HCEC 1CT (cell line): ENCODE data around the gene ENO2.
"Not testable (repeated sequence)": the region's sequence is repeated elsewhere in the genome, so short reads cannot be mapped to it uniquely, and the experiment has no call there.

Experiments used
- DNase-seq: peaks from one replicate; pipeline ENCODE4 v3.0.0-alpha.2; 2017

The ENO2 gene

GRCh38 chr12:6914246-6914946 lies at the start of gene ENO2:
TSS of gene ENO2 (plus strand) at chr12:6914580. CDS start at chr12:6915833, 1,253 bp downstream.
- peak; percentile 59 for DNase-seq

- DNase-seq, result not testable (repeated sequence)
Measured at GRCh38 chr12:6865307-6865706, 49.1 kb upstream of the ENO2 start.

- no peak for DNase-seq
Measured at GRCh38 chr12:6866163-6866919, 48.0 kb upstream of the ENO2 start.

- no peak for DNase-seq
Measured at GRCh38 chr12:6866920-6867412, 47.4 kb upstream of the ENO2 start.

GRCh38 chr12:6867413-6868210 lies 46.8 kb upstream of the ENO2 start, which contains the start of gene TPI1:
TSS of gene TPI1 (plus strand) at chr12:6867531. CDS start at chr12:6867567, 36 bp downstream.
- peak; percentile 81 for DNase-seq

- peak; percentile 21 for DNase-seq
Measured at GRCh38 chr12:6868211-6869048, 46.0 kb upstream of the ENO2 start.

GRCh38 chr12:6869049-6870021 lies 45.0 kb upstream of the ENO2 start:
- DNase-seq, result peak; percentile 61

GRCh38 chr12:6870304-6870703 lies 44.1 kb upstream of the ENO2 start:
- not testable (repeated sequence) for DNase-seq

GRCh38 chr12:6871052-6871957 lies 43.1 kb upstream of the ENO2 start:
- DNase-seq, result peak; percentile 28

GRCh38 chr12:6872073-6873048 lies 42.0 kb upstream of the ENO2 start:
- peak; percentile 58 for DNase-seq

GRCh38 chr12:6873094-6874014 lies 41.0 kb upstream of the ENO2 start, which contains the start of gene SPSB2:
TSS of gene SPSB2 (minus strand) at chr12:6873303. CDS start at chr12:6872901, 402 bp downstream.
- DNase-seq, result peak; percentile 91

- not testable (repeated sequence) for DNase-seq
Measured at GRCh38 chr12:6874015-6874368, 40.4 kb upstream of the ENO2 start.

GRCh38 chr12:6879824-6880223 lies 34.6 kb upstream of the ENO2 start:
- not testable (repeated sequence) for DNase-seq

- no peak for DNase-seq
Measured at GRCh38 chr12:6883252-6883651, 31.1 kb upstream of the ENO2 start.

GRCh38 chr12:6883683-6884082 lies 30.7 kb upstream of the ENO2 start:
- no peak for DNase-seq

GRCh38 chr12:6884539-6884938 lies 29.8 kb upstream of the ENO2 start:
- no peak for DNase-seq
